T-cell (primary cell): Measurements from ENCODE around the gene SENP5. TPM values are rescaled to one million over a fixed set of nuclear protein-coding genes. Genes with fewer than 3 reads are reported as not detected.
"Not testable (repeated sequence)": the region's sequence is repeated elsewhere in the genome, so short reads cannot be mapped to it uniquely, and the experiment has no call there.

Source experiments
- ATAC-seq, 4 experiments: fragments of 200-7000 bp in 3 of 4; fragments of 150-1000 bp in 1 of 4; cut with Tn5 transposase; replicated peaks in 1 of 4; 1 replicate in 3 of 4; 2 replicates in 1 of 4; pipeline ENCODE4 v1.10.0; 2021; ENCODE audit warnings: moderate library complexity in 3 of 4, mild to moderate bottlenecking in 2 of 4, moderate number of reproducible peaks in 1 of 4
- CTCF ChIA-PET, 2 donors: fragments of 300-600 bp; sonication (Branson Sonifier 250); formaldehyde crosslinking; loops; one replicate each; lab custom pipeline; 2022; ENCODE audit warnings: antibody characterized with exemption in 2 of 2; lab: Charles Lee
- POLR2A ChIA-PET, 2 donors: fragments of 300-600 bp; sonication (Branson Sonifier 250); formaldehyde crosslinking; loops; one replicate each; lab custom pipeline; 2022; ENCODE audit warnings: antibody characterized with exemption in 2 of 2; lab: Charles Lee
- DNase-seq, 35 experiments: peaks; one replicate each; pipeline versions ENCODE4 v3.0.0 to v3.0.0-alpha.2; 2013 to 2023
- H3K27ac ChIP-seq: one replicate; pipeline ENCODE4 v1.5.1; 2013; ENCODE audit warnings: low read length
- H3K27me3 ChIP-seq, 2 experiments: replicated peaks in 1 of 2; 1 replicate in 1 of 2; 2 replicates in 1 of 2; pipeline versions ENCODE4 v1.6.1 to v1.7.0; 2013; ENCODE audit warnings: low read length in 1 of 2, mixed read lengths in 1 of 2; ENCODE audit not compliant: control insufficient read depth in 2 of 2, insufficient read depth in 2 of 2; ENCODE audit errors: extremely low read depth in 1 of 2
- H3K36me3 ChIP-seq, 2 donors: 1 replicate in 1 of 2; 2 replicates in 1 of 2; pipeline versions ENCODE4 v1.6.1 to v1.7.0; 2013; ENCODE audit warnings: low read length in 1 of 2; ENCODE audit not compliant: control insufficient read depth in 2 of 2, insufficient read depth in 1 of 2; ENCODE audit errors: extremely low read depth in 1 of 2
- H3K4me1 ChIP-seq, 2 experiments: 1 replicate in 1 of 2; 2 replicates in 1 of 2; pipeline versions ENCODE4 v1.6.1 to v1.7.0; 2013; ENCODE audit warnings: low read length in 2 of 2, mixed read lengths in 1 of 2; ENCODE audit not compliant: insufficient read depth in 2 of 2, control insufficient read depth in 1 of 2; ENCODE audit errors: extremely low read depth in 1 of 2
- H3K4me3 ChIP-seq, 2 donors: 1 replicate in 1 of 2; 2 replicates in 1 of 2; pipeline versions ENCODE4 v1.5.1 to v1.7.0; 2013; ENCODE audit warnings: mild to moderate bottlenecking in 2 of 2, low read length in 1 of 2, moderate library complexity in 1 of 2; ENCODE audit not compliant: control insufficient read depth in 1 of 2; ENCODE audit errors: extremely low read depth in 1 of 2
- H3K9me3 ChIP-seq: 2 replicates; pipeline ENCODE4 v1.7.0; 2013
- H3K27ac Mint-ChIP-seq, 2 donors: one replicate each; pipeline ENCODE4 v1.8.0; 2020 to 2021; ENCODE audit warnings: mild to moderate bottlenecking in 2 of 2, mixed read lengths in 2 of 2
- H3K27me3 Mint-ChIP-seq, 2 donors: one replicate each; pipeline ENCODE4 v1.8.0; 2021 to 2022; ENCODE audit warnings: mixed read lengths in 2 of 2
- H3K36me3 Mint-ChIP-seq: one replicate; pipeline ENCODE4 v1.8.0; 2021; ENCODE audit warnings: mixed read lengths
- H3K4me1 Mint-ChIP-seq, 3 donors: one replicate each; pipeline ENCODE4 v1.8.0; 2020 to 2022; ENCODE audit warnings: mixed read lengths in 3 of 3, mild to moderate bottlenecking in 1 of 3
- H3K4me3 Mint-ChIP-seq, 3 donors: one replicate each; pipeline ENCODE4 v1.8.0; 2020 to 2022; ENCODE audit warnings: mild to moderate bottlenecking in 3 of 3, mixed read lengths in 3 of 3, moderate library complexity in 3 of 3
- H3K9me3 Mint-ChIP-seq, 3 donors: one replicate each; pipeline ENCODE4 v1.8.0; 2020 to 2022; ENCODE audit warnings: mixed read lengths in 3 of 3
- WGBS: methylation state at CpG from one replicate; pipeline ENCODE4 v1.1.5; 2013; ENCODE audit warnings: missing lambda C conversion rate; ENCODE audit not compliant: insufficient coverage; 5-methylcytosine and 5-hydroxymethylcytosine counted together
- total RNA-seq, 35 experiments: library from RNA in 6 of 35; stranded (reverse) in 6 of 35; fragments of 120-200 nt in 1 of 35; gene quantifications; one replicate each; pipeline versions ENCODE4 v1.2.1 to v1.2.4 and lab custom pipeline; 2013 to 2026

Gene SENP5
- total RNA-seq, 5 donors from 2014 or later (not counting 1 experiment from before 2014, with no cell fraction given) = 33.8 to 61.2 (median 37.5) TPM

DNA sequence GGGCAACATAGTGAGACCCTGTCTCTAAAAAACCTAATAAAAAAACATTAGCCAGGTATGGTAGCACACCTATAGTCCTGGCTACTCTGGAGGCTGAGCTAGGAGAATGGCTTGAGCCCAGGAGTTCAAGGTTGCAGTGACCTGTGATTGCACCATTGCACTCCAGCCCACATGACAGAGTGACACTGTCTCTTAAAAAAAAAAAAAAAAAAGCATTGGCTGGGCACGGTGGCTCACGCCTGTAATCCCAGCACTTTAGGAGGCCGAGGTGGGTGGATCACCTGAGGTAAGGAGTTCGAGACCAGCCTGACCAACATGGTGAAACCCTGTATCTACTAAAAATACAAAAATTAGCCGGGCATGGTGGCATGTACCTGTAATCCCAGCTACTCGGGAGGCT is 28.4 kb upstream of the SENP5 start:
- H3K27ac ChIP-seq, H3K27ac Mint-ChIP-seq, H3K4me3 Mint-ChIP-seq, H3K36me3 ChIP-seq, H3K4me1 ChIP-seq, H3K27me3 Mint-ChIP-seq, H3K9me3 Mint-ChIP-seq, ATAC-seq, H3K27me3 ChIP-seq, CTCF ChIA-PET, H3K9me3 ChIP-seq, H3K4me3 ChIP-seq, DNase-seq, POLR2A ChIA-PET, H3K36me3 Mint-ChIP-seq, H3K4me1 Mint-ChIP-seq: not testable (repeated sequence)
- WGBS = no CpG with 5 or more reads among the region's 6 CpGs

DNA sequence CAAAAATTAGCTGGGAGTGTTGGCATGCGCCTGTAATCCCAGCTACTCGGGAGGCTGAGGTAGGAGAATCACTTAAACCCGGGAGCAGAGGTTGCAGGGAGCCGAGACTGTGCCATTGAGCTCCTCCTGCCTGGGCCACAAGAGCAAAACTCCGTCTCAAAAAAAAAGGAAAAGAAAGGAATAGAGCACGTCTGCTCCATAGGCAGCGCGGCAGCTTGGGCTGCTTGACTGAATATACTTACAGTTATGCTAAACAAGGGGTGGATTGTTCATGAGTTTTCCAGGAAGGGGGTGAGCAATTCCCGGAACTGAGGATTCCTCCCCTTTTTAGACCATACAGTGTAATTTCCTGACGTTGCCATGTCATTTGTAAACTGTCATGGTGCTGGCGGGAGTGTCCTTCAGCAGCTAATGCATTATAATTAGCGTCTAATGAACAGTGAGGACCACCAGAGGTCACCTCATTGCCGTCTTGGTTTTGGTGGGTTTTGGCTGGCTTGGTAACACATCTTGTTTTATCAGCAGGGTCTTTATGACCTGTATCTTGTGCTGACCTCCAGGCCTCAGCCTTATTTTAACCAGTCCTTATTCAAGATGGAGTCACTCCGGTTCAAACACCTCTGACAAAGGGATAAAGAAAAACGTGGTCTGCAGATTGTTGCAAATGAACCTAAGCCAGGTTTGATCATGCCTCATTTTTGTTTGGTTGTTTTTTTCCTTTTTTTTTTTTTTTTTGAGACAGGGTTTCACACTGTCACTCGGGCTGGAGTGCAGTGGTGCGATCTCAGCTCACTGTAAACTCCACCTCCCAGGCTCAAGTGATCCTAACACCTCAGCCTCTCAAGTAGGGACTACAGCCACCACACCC is 24.9 kb upstream of the SENP5 start:
- no peak overlapping the region for H3K27ac Mint-ChIP-seq
- ChIA-PET CTCF (no interaction called here), POLR2A (interaction anchor here in 1 of 2 donors (0.5 kb wide), 1 partner anchor 75 kb away, joined by 10 read pairs; no protein-coding TSS in a partner anchor)
- no peaks in the 10 kb centered on the region for H3K9me3 Mint-ChIP-seq
- Histone ChIP-seq H3K27me3 (peaks cover 0 to 3% of the 10 kb centered on the region in 2 experiments), H3K4me3 (no peak overlapping the region), H3K9me3 (no peaks in the 10 kb centered on the region), H3K4me1 (no peaks in the 10 kb centered on the region), H3K36me3 (no peaks in the 10 kb centered on the region), H3K27ac (no peak overlapping the region)
- H3K36me3 Mint-ChIP-seq = no peaks in the 10 kb centered on the region
- H3K27me3 Mint-ChIP-seq = no peaks in the 10 kb centered on the region
- no peak overlapping the region for H3K4me3 Mint-ChIP-seq
- no peak for DNase-seq
- H3K4me1 Mint-ChIP-seq = peaks cover 0 to 3% (median 2%) of the 10 kb centered on the region in 3 donors
- no peak for ATAC-seq
- WGBS = 71% methylated on average over 7 of the region's 17 CpGs

DNA sequence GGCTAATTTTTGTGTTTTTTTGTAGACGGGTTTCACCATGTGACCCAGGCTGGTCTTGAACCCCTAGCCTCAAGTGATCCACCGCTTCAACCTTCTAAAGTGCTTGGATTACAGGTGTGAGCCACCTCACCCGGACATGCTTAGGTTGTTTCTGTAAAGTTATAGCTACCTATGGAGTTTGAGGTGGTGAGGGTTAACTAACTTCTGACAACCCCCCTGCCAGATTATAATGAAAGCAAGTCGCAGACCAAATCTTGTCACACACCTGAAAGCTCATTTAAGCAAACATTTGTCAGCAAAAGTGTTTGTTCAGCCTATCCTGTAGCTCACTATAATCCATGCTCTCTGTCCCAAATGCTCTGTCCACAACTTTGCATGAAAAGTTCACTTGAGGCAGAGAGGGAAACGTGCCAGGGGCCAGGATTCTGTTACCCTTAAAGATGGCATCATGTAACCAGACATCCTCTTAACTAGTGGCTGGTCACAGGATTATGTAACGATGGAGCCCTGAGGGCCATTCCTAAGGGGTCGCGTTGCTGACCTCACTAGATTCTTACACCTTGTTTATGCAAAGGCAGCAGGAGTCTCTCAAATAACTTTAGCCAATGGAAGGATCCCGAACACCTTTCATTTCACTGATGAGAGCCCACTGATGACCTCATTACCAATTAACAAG is 24.1 kb upstream of the SENP5 start:
- Mint-ChIP-seq H3K4me3 (no peak overlapping the region), H3K27ac (no peak overlapping the region), H3K36me3 (no peaks in the 10 kb centered on the region), H3K9me3 (no peaks in the 10 kb centered on the region), H3K4me1 (no peaks in the 10 kb centered on the region), H3K27me3 (no peaks in the 10 kb centered on the region)
- peaks cover 0 to 3% of the 10 kb centered on the region in 2 experiments for H3K27me3 ChIP-seq
- H3K4me3 ChIP-seq = no peak overlapping the region
- H3K4me1 ChIP-seq = no peaks in the 10 kb centered on the region
- ChIA-PET POLR2A (interaction anchor here in 1 of 2 donors (0.5 kb wide), 1 partner anchor 74 kb away, joined by 10 read pairs; no protein-coding TSS in a partner anchor), CTCF (no interaction called here)
- no peak for DNase-seq
- ATAC-seq = no peak
- no peaks in the 10 kb centered on the region for H3K36me3 ChIP-seq
- no peaks in the 10 kb centered on the region for H3K9me3 ChIP-seq
- H3K27ac ChIP-seq = no peak overlapping the region
- WGBS = 87% methylated on average over 6 of the region's 9 CpGs

DNA sequence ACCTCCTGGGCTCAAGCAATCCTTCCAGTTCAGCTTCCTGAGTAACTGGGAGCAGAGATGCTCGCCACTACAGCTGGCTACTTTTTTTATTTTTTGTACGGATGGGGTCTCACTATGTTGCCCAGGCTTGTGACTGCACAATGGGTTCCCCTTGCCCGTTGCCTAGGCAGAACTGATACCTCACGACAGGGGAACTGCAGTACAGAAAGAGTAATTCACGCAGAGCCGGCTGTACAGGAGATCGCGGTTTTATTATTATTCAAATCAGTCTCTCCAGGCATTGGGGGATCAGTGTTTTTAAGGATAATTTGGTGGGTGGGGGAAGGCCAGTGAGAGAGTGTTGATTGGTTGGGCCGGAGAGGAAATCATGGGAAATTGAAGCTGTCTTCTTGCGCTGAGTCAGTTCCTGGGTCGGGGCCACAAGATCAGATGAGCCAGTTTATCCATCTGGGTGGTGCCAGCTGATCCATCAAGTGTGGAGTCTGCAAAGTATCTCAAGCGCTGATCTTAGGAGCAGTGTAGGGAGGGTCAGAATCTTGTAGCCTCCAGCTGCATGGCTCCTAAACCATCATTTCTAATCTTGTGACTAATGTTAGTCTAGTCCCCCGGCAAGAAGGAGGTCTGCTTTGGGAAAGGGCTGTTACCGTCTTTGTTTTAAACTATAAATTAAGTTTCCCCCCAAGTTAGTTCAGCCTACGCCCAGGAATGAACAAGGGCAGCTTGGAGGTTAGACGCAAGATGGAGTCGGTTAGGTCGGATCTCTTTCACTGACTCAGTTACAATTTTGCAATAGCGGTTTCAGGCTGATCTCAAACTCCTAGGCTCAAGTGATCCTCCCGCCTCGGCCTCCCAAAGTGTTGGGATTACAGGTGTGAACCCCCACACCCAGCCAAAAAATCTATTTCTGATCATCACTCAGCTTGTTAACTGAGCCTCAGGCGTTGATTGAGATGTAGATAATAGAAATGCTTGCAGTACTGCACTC is 23.2 kb upstream of the SENP5 start:
- not testable (repeated sequence) for H3K36me3 Mint-ChIP-seq, H3K9me3 Mint-ChIP-seq, H3K4me3 ChIP-seq, H3K9me3 ChIP-seq, H3K36me3 ChIP-seq, DNase-seq, H3K27ac Mint-ChIP-seq, ATAC-seq, H3K4me1 ChIP-seq, H3K4me3 Mint-ChIP-seq, H3K4me1 Mint-ChIP-seq, H3K27me3 ChIP-seq, H3K27ac ChIP-seq, H3K27me3 Mint-ChIP-seq
- ChIA-PET POLR2A (interaction anchor here in 1 of 2 donors (0.7 kb wide), 1 partner anchor 23 kb away, joined by 3 read pairs; the partner anchor contains the start of gene SENP5), CTCF (interaction anchor here in 1 of 2 donors (1.0 kb wide), 1 partner anchor 8 kb away, joined by 4 read pairs; no protein-coding TSS in a partner anchor)
- WGBS = 84% methylated on average over 10 of the region's 22 CpGs

GRCh38 chr3:196848375-196848774 is 19.3 kb upstream of the SENP5 start:
- ATAC-seq, H3K4me1 Mint-ChIP-seq, DNase-seq, H3K9me3 Mint-ChIP-seq, H3K36me3 ChIP-seq, H3K4me3 ChIP-seq, H3K27me3 Mint-ChIP-seq, CTCF ChIA-PET, H3K4me1 ChIP-seq, H3K36me3 Mint-ChIP-seq, H3K9me3 ChIP-seq, H3K27ac Mint-ChIP-seq, H3K4me3 Mint-ChIP-seq, H3K27ac ChIP-seq: not testable (repeated sequence)
- POLR2A ChIA-PET = interaction anchor here in 1 of 2 donors (1.2 kb wide), 1 partner anchor 19 kb away, joined by 4 read pairs; the partner anchor contains the start of gene SENP5
- no CpG with 5 or more reads among the region's 4 CpGs for WGBS
- H3K27me3 ChIP-seq = peaks cover 0 to 14% of the 10 kb centered on the region in 2 experiments
